ENCODE data around the gene ZCCHC24. TPM values are rescaled to one million over a fixed set of nuclear protein-coding genes. Genes with fewer than 3 reads are reported as not detected.

Gene ZCCHC24
- total and polyA plus RNA-seq, 9 donors: 21.6 to 92.1 (median 58.3) TPM

DNA sequence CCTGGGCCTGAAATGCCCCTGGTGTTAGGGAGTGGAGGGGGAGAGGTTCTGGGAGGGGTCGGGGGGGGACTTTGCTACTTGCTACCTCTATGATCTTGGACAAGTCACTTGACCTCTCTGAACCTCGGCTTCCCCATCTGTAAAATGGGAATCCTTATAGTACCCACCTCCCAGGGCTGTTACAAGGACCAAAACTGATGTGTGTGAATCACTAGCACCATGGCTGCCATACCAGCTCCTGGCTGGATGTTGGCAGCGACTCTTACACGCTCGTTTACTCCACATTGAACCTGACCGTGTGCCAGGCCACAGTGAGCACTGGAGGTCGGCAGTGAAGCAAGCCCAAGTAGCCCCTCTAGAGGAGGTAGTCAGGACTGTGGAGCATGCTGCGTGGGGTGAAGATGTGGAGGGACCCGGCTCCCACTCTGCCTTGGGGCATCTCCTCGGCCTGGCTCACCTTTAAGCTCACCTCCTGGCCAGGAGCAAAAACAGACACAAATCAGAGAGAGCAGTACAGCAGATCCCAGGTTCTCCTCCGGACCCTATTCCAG is 69.3 kb downstream of the ZCCHC24 start:
- Histone ChIP-seq H3K9me3 (no peaks in the 10 kb centered on the region), H3K27me3 (no peaks in the 10 kb centered on the region), H3K4me1 (ENCODE audit: insufficient read depth) (peaks cover 22% of the 10 kb centered on the region), H3K36me3 (no peaks in the 10 kb centered on the region), H3K27ac (no peak overlapping the region), H3K4me3 (no peak overlapping the region)
- 80 to 85% (median 85%) methylated on average over 11 of the region's 11 CpGs for WGBS, 3 donors
- TF ChIP-seq, protein P1, sequence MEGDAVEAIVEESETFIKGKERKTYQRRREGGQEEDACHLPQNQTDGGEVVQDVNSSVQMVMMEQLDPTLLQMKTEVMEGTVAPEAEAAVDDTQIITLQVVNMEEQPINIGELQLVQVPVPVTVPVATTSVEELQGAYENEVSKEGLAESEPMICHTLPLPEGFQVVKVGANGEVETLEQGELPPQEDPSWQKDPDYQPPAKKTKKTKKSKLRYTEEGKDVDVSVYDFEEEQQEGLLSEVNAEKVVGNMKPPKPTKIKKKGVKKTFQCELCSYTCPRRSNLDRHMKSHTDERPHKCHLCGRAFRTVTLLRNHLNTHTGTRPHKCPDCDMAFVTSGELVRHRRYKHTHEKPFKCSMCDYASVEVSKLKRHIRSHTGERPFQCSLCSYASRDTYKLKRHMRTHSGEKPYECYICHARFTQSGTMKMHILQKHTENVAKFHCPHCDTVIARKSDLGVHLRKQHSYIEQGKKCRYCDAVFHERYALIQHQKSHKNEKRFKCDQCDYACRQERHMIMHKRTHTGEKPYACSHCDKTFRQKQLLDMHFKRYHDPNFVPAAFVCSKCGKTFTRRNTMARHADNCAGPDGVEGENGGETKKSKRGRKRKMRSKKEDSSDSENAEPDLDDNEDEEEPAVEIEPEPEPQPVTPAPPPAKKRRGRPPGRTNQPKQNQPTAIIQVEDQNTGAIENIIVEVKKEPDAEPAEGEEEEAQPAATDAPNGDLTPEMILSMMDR (IDR thresholded peaks at IDR 0.05): no peak
- TF ChIP-seq EP300 (IDR thresholded peaks at IDR 0.05): no peak
- no peak for TF ChIP-seq POLR2A (IDR thresholded peaks at IDR 0.05)
- intact Hi-C loops (cut with DNase I): loop anchor here in 3 of 4 donors (5.0 to 10.0 kb wide), 5 partner anchors 91 to 849 kb away; no protein-coding TSS in a partner anchor
- peak in 1 of 5 donors; percentile 20 for DNase-seq

DNA sequence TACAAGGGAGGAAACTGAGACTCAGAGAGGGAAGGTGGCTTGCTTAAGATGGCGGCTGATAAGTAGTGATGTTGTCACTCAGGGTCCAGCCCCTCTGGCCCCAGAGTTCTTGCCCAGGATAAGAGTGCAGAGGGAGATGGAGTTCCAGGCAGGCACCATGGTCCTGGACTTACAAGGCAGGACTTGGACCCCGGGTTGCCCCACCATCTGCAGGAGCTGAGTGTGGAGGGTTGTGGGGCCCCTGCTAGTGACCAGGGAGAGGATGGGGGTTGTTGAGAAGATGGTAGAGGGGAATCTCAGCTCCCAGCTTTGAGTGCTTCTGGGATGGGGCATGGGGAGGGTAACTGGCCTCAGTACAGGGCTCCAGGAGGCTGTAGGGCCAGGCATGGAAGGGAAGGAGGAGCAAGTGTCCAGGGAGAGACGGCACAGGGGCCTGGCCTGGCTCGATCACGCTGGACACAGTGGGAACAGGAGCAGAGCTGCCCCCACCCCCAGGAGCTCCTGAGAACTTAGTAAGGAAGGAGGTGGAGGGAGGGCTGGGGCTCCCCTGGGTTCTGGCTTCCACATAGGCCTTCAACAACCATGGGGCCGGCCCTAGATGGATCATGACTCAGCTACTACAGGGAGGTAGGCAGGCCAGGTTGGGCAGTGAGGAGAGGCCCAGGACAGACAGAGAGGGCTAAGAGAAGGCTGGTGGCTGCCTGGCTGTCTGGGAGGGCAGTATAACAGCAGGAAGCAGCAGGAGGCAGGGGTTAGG is 69.9 kb downstream of the ZCCHC24 start:
- Histone ChIP-seq H3K36me3 (no peaks in the 10 kb centered on the region), H3K9me3 (no peaks in the 10 kb centered on the region), H3K27ac (no peak overlapping the region), H3K4me1 (ENCODE audit: insufficient read depth) (peaks cover 18% of the 10 kb centered on the region), H3K27me3 (no peaks in the 10 kb centered on the region), H3K4me3 (no peak overlapping the region)
- intact Hi-C loops (cut with DNase I): loop anchor here (2.0 to 10.0 kb wide), 6 partner anchors 92 to 849 kb away; no protein-coding TSS in a partner anchor
- DNase-seq: no peak
- TF ChIP-seq, protein P1 (IDR thresholded peaks at IDR 0.05): no peak
- TF ChIP-seq POLR2A (IDR thresholded peaks at IDR 0.05) (no peak), EP300 (IDR thresholded peaks at IDR 0.05) (no peak)
- WGBS, 3 donors: 73 to 83% (median 81%) methylated on average over 6 of the region's 6 CpGs

DNA sequence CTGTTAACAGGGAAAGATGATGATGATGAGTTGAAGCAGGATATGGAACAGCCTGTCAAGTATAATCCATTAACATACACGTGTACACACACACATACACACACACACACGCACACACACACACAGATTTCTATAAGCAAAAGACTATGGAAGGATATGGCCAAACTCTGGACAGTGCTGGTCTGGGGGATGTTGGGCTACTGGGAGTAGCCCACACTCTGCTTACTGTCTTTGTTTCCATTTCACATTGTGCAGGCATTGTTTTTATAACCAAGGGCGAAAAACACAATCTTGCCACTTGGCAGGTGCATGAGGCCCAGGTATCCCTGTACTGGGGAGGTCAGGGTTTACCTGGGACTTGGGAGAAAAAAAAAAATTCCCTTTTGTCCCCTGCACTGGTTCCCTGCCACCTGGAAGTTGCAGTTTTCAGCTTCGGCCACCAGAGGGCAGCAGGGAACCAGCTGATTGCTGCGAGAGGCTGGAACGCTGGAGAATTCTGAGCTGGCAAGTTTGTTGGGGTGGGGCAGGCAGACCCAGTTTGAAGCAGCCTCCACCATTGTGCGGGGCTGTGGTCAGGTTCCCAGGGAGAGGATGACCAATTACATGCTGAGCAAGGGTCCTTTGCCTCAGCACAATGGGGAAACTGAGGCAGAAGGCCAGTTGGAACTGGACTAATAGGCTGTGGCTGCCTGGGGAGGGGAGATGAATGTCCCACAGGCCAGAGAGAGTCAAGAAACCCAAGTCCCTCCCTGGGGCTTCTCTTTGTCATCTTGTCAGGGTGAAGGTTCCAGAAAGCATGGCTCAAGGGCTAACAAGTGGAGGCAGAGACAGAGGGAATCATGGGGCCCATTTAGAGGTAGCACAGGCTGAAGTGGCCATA is 70.9 kb downstream of the ZCCHC24 start:
- 6 to 9% (median 8%) methylated on average over 7 of the region's 7 CpGs for WGBS, 3 donors
- H3K4me3 ChIP-seq: no peak overlapping the region
- no peak overlapping the region for H3K27ac ChIP-seq
- no peaks in the 10 kb centered on the region for H3K9me3 ChIP-seq
- intact Hi-C loops (cut with DNase I): loop anchor here (2.0 to 10.0 kb wide), 6 partner anchors 93 to 850 kb away; no protein-coding TSS in a partner anchor
- no peaks in the 10 kb centered on the region for H3K27me3 ChIP-seq
- DNase-seq: peak; percentile 76 to 89 (median 87)
- no peaks in the 10 kb centered on the region for H3K36me3 ChIP-seq
- TF ChIP-seq EP300 (IDR thresholded peaks at IDR 0.05): no peak
- TF ChIP-seq, protein P1 (IDR thresholded peaks at IDR 0.05): peak; percentile 92 to 96 (median 94)
- peaks cover 11% of the 10 kb centered on the region for H3K4me1 ChIP-seq (ENCODE audit: insufficient read depth)

- intact Hi-C loops (cut with DNase I): loop anchor here in 2 of 4 donors (10.0 kb wide), 2 partner anchors 122 to 852 kb away; no protein-coding TSS in a partner anchor
- H3K4me3 ChIP-seq: no peak overlapping the region
- no peak for TF ChIP-seq EP300 (IDR thresholded peaks at IDR 0.05)
- TF ChIP-seq POLR2A (IDR thresholded peaks at IDR 0.05): no peak
- TF ChIP-seq, protein P1 (IDR thresholded peaks at IDR 0.05): no peak
- H3K4me1 ChIP-seq (ENCODE audit: insufficient read depth): peaks cover 3% of the 10 kb centered on the region
- no peaks in the 10 kb centered on the region for H3K9me3 ChIP-seq
- 65 to 83% (median 78%) methylated on average over 4 of the region's 4 CpGs for WGBS, 3 donors
- no peak overlapping the region for H3K27ac ChIP-seq
- no peaks in the 10 kb centered on the region for H3K27me3 ChIP-seq
- no peaks in the 10 kb centered on the region for H3K36me3 ChIP-seq
- no peak for DNase-seq
These were observed 72.6 kb downstream of the ZCCHC24 start for GRCh38 chr10:79372871-79373270.
